OCI-LY7 (cell line): ENCODE data around the gene AQP12B. TPM values are rescaled to one million over a fixed set of nuclear protein-coding genes. Genes with fewer than 3 reads are reported as not detected.
"Not testable (repeated sequence)": the region's sequence is repeated elsewhere in the genome, so short reads cannot be mapped to it uniquely, and the experiment has no call there.

ENCODE experiments used
- BruUV-seq: library from RNA; stranded (reverse); fragments of 400-500 nt; replicated peaks from 2 replicates; lab custom pipeline; 2021; lab: Mats Ljungman, UMichigan
- CTCF ChIA-PET: fragments of 300-600 bp; sonication (Branson Sonifier 250); formaldehyde crosslinking; loops from one replicate; lab custom pipeline; 2022; ENCODE audit warnings: antibody characterized with exemption; ENCODE audit not compliant: unreplicated experiment; lab: Charles Lee
- POLR2A ChIA-PET: fragments of 300-600 bp; sonication (Branson Sonifier 250); formaldehyde crosslinking; loops from one replicate; lab custom pipeline; 2022; ENCODE audit warnings: antibody characterized with exemption; lab: Charles Lee
- DNase-seq: peaks from one replicate; pipeline ENCODE4 v3.0.0-alpha.2; 2015; ENCODE audit warnings: low spot score
- H2AFZ ChIP-seq: fragments of 200-600 bp; sonication (generic), shearing (Covaris generic); 2 replicates; pipeline ENCODE4 v1.6.1; 2014; ENCODE audit warnings: mild to moderate bottlenecking, antibody characterized with exemption, low read length, moderate library complexity
- H3K27ac ChIP-seq: fragments of 200-600 bp; sonication (generic); 2 replicates; pipeline ENCODE4 v1.5.1; 2014; ENCODE audit warnings: mixed run types, low read depth, mild to moderate bottlenecking, moderate library complexity, low read length, inconsistent platforms; ENCODE audit not compliant: poor library complexity, severe bottlenecking
- H3K36me3 ChIP-seq: fragments of 200-600 bp; sonication (generic); 2 replicates; pipeline ENCODE4 v1.6.1; 2014; ENCODE audit warnings: mild to moderate bottlenecking, antibody characterized with exemption, low read length, moderate library complexity, mixed read lengths; ENCODE audit not compliant: insufficient read depth
- H3K4me1 ChIP-seq: fragments of 200-600 bp; sonication (generic); 2 replicates; pipeline ENCODE4 v1.5.1; 2014; ENCODE audit warnings: mild to moderate bottlenecking, low read length; ENCODE audit not compliant: insufficient read depth, poor library complexity, severe bottlenecking
- H3K4me2 ChIP-seq: fragments of 200-600 bp; sonication (generic); 2 replicates; pipeline ENCODE4 v1.6.1; 2014; ENCODE audit warnings: mild to moderate bottlenecking, low read length
- H3K4me3 ChIP-seq: fragments of 200-600 bp; sonication (generic); 2 replicates; pipeline ENCODE4 v1.5.1; 2014; ENCODE audit warnings: mild to moderate bottlenecking, low read depth, low read length; ENCODE audit not compliant: poor library complexity, severe bottlenecking
- H3K79me2 ChIP-seq: fragments of 200-600 bp; sonication (generic); 2 replicates; pipeline ENCODE4 v1.6.1; 2016; ENCODE audit warnings: low read depth, mild to moderate bottlenecking, low read length, moderate library complexity, mixed read lengths; ENCODE audit not compliant: insufficient read depth
- H3K9me2 ChIP-seq: fragments of 200-600 bp; sonication (generic); 2 replicates; pipeline ENCODE4 v1.6.1; 2016; ENCODE audit warnings: mild to moderate bottlenecking, low read length, mixed read lengths; ENCODE audit not compliant: insufficient read depth
- H3K9me3 ChIP-seq: fragments of 200-600 bp; sonication (generic); 2 replicates; pipeline ENCODE4 v1.6.1; 2014; ENCODE audit warnings: mild to moderate bottlenecking, mixed run types, low read length, mixed read lengths
- H4K20me1 ChIP-seq: fragments of 200-600 bp; sonication (generic); 2 replicates; pipeline ENCODE4 v1.6.1; 2014; ENCODE audit warnings: mild to moderate bottlenecking, antibody characterized with exemption, low read length, moderate library complexity, mixed read lengths; ENCODE audit not compliant: insufficient read depth
- CTCF ChIP-seq: fragments of 200-600 bp; sonication (generic); conservative IDR thresholded peaks from 2 replicates; pipeline ENCODE4 v1.5.1; 2014; ENCODE audit warnings: mild to moderate bottlenecking, antibody characterized with exemption, low read length, moderate library complexity, mixed read lengths
- EZH2phosphoT487 ChIP-seq: fragments of 200-600 bp; sonication (generic); IDR thresholded peaks from 2 replicates; pipeline ENCODE4 v1.6.1; 2018; ENCODE audit warnings: low read depth, borderline replicate concordance, mild to moderate bottlenecking, mixed run types, antibody characterized with exemption, low read length, moderate library complexity, mixed read lengths
- intact Hi-C: fragments of 100-400 bp; cut with micrococcal nuclease; formaldehyde crosslinking; loops from one replicate; pipeline ENCODE4 v1.10.0; 2022; ENCODE audit not compliant: unreplicated experiment
- total RNA-seq, 2 experiments: library from RNA; depleted of rRNA in 1 of 2; stranded (reverse); fragments of >200 nt in 1 of 2; shearing (Covaris generic) in 1 of 2; gene quantifications; 2 replicates each; pipeline ENCODE4 v1.2.3, GENCODE V29; 2014 to 2022

The AQP12B gene
- total RNA-seq, 2 experiments from 2014 or later = not detected

GRCh38 chr2:240662681-240663080, 20.0 kb downstream of the AQP12B start:
- CTCF ChIA-PET = no interaction called here
- BruUV-seq = no TSS peak
- no peak overlapping the region for H3K27ac ChIP-seq
- POLR2A ChIA-PET = no interaction called here
- no peaks in the 10 kb centered on the region for H3K9me3 ChIP-seq
- no peak overlapping the region for H3K4me3 ChIP-seq
- H2AFZ ChIP-seq = no peak overlapping the region
- no peak for DNase-seq
- no peaks in the 10 kb centered on the region for H3K79me2 ChIP-seq
- TF ChIP-seq CTCF (no peak), EZH2phosphoT487 (no peak)
- intact Hi-C loops = no loop called here
- H3K4me1 ChIP-seq = no peaks in the 10 kb centered on the region
- H3K36me3 ChIP-seq = no peaks in the 10 kb centered on the region
- no peak overlapping the region for H3K4me2 ChIP-seq
- no peaks in the 10 kb centered on the region for H4K20me1 ChIP-seq
- H3K9me2 ChIP-seq = no peaks in the 10 kb centered on the region

GRCh38 chr2:240659883-240660282, 22.8 kb downstream of the AQP12B start:
- H3K4me1 ChIP-seq, BruUV-seq, H3K4me3 ChIP-seq, H2AFZ ChIP-seq, H3K79me2 ChIP-seq, POLR2A ChIA-PET, H4K20me1 ChIP-seq, H3K27ac ChIP-seq, H3K36me3 ChIP-seq, intact Hi-C loops, DNase-seq, H3K9me3 ChIP-seq, H3K9me2 ChIP-seq, CTCF ChIA-PET, H3K4me2 ChIP-seq: not testable (repeated sequence)

- Histone ChIP-seq H3K9me3 (no peaks in the 10 kb centered on the region), H3K4me1 (no peaks in the 10 kb centered on the region), H2AFZ (no peak overlapping the region), H3K9me2 (no peaks in the 10 kb centered on the region), H3K4me2 (no peak overlapping the region), H4K20me1 (no peaks in the 10 kb centered on the region), H3K79me2 (no peaks in the 10 kb centered on the region), H3K4me3 (no peak overlapping the region), H3K27ac (no peak overlapping the region), H3K36me3 (no peaks in the 10 kb centered on the region)
- DNase-seq = no peak
- no TSS peak for BruUV-seq
- intact Hi-C loops = no loop called here
- ChIA-PET POLR2A (no interaction called here), CTCF (no interaction called here)
- TF ChIP-seq CTCF (no peak), EZH2phosphoT487 (no peak)
Observed at GRCh38 chr2:240655931-240656886, 26.5 kb downstream of the AQP12B start.
